IMR-90 (cell line): Measurements from ENCODE around the gene INO80. TPM values are rescaled to one million over a fixed set of nuclear protein-coding genes. Genes with fewer than 3 reads are reported as not detected.

ENCODE experiments used
- ATAC-seq: fragments of 200-7000 bp; cut with Tn5 transposase; 2 replicates; pipeline ENCODE4 v1.9.1; 2020; ENCODE audit warnings: low read depth, mild to moderate bottlenecking, moderate library complexity
- BruUV-seq: library from RNA; stranded (reverse); fragments of 400-500 nt; replicated peaks from 2 replicates; lab custom pipeline; 2021; lab: Mats Ljungman, UMichigan
- CTCF ChIA-PET: fragments of 300-600 bp; formaldehyde crosslinking; extraction: SDS; loops from one replicate; lab custom pipeline; 2021; ENCODE audit warnings: antibody characterized with exemption; lab: Yijun Ruan, JAX
- POLR2A ChIA-PET: fragments of 300-600 bp; sonication (Branson Sonifier 250); formaldehyde crosslinking; loops from one replicate; lab custom pipeline; 2022; ENCODE audit warnings: antibody characterized with exemption; ENCODE audit not compliant: unreplicated experiment; lab: Charles Lee
- DNase-seq: peaks from one replicate; pipeline ENCODE4 v3.0.0; 2013
- H2AFZ ChIP-seq: replicated peaks from 2 replicates; pipeline ENCODE3; 2013; ENCODE audit warnings: low read length, mild to moderate bottlenecking; ENCODE audit not compliant: poor library complexity
- H2AK5ac ChIP-seq: 2 replicates; pipeline ENCODE4 v1.6.1; 2013; ENCODE audit warnings: low read depth, low read length, inconsistent platforms
- H2AK9ac ChIP-seq: replicated peaks from 2 replicates; pipeline ENCODE3; 2013; ENCODE audit warnings: mild to moderate bottlenecking, low read depth, low read length, moderate library complexity; ENCODE audit not compliant: poor library complexity
- H2BK120ac ChIP-seq: 2 replicates; pipeline ENCODE4 v1.6.1; 2013; ENCODE audit warnings: low read depth, low read length, inconsistent platforms
- H2BK15ac ChIP-seq: 3 replicates; pipeline ENCODE4 v1.6.1; 2013; ENCODE audit warnings: low read depth, low read length, inconsistent platforms
- H2BK20ac ChIP-seq: 2 replicates; pipeline ENCODE4 v1.6.1; 2013; ENCODE audit warnings: low read depth, mild to moderate bottlenecking, inconsistent platforms, low read length, moderate library complexity
- H2BK5ac ChIP-seq: 2 replicates; pipeline ENCODE4 v1.6.1; 2013; ENCODE audit warnings: mild to moderate bottlenecking, low read depth, low read length, inconsistent platforms; ENCODE audit not compliant: poor library complexity, severe bottlenecking
- H3K14ac ChIP-seq: replicated peaks from 2 replicates; pipeline ENCODE4 v1.6.1; 2013; ENCODE audit warnings: low read depth, low read length, inconsistent platforms
- H3K18ac ChIP-seq: 2 replicates; pipeline ENCODE4 v1.6.1; 2013; ENCODE audit warnings: low read depth, low read length, control low read depth
- H3K23ac ChIP-seq: 2 replicates; pipeline ENCODE4 v1.6.1; 2013; ENCODE audit warnings: low read depth, low read length, inconsistent platforms
- H3K27ac ChIP-seq: 2 replicates; pipeline ENCODE4 v1.5.1; 2013; ENCODE audit warnings: mild to moderate bottlenecking, control low read depth, low read length; ENCODE audit not compliant: insufficient read depth
- H3K27me3 ChIP-seq: 2 replicates; pipeline ENCODE4 v1.6.1; 2013; ENCODE audit warnings: low read length; ENCODE audit not compliant: control insufficient read depth, insufficient read depth
- H3K36me3 ChIP-seq: 2 replicates; pipeline ENCODE4 v1.6.1; 2013; ENCODE audit warnings: low read length, mixed read lengths; ENCODE audit not compliant: control insufficient read depth, insufficient read depth
- H3K4ac ChIP-seq: 2 replicates; pipeline ENCODE4 v1.6.1; 2013; ENCODE audit warnings: low read depth, low read length, inconsistent platforms
- H3K4me1 ChIP-seq: 2 replicates; pipeline ENCODE4 v1.6.1; 2013; ENCODE audit warnings: low read length, mixed read lengths; ENCODE audit not compliant: control insufficient read depth, insufficient read depth
- H3K4me2 ChIP-seq: 2 replicates; pipeline ENCODE4 v1.6.1; 2013; ENCODE audit warnings: low read depth, mild to moderate bottlenecking, control low read depth, low read length, moderate library complexity
- H3K4me3 ChIP-seq: 2 replicates; pipeline ENCODE4 v1.5.1; 2013; ENCODE audit warnings: low read depth, mild to moderate bottlenecking, control low read depth, low read length, moderate library complexity; ENCODE audit not compliant: insufficient read depth
- H3K56ac ChIP-seq: 2 replicates; pipeline ENCODE4 v1.6.1; 2013; ENCODE audit warnings: low read length, inconsistent platforms; ENCODE audit not compliant: insufficient read depth; ENCODE audit errors: extremely low read depth
- H3K79me1 ChIP-seq, 2 experiments: 2 replicates each; pipeline ENCODE4 v1.6.1; 2013; ENCODE audit warnings: low read length in 2 of 2, inconsistent platforms in 1 of 2, low read depth in 1 of 2
- H3K9ac ChIP-seq: 2 replicates; pipeline ENCODE4 v1.6.1; 2013; ENCODE audit warnings: low read depth, low read length, control low read depth
- H3K9me1 ChIP-seq: 2 replicates; pipeline ENCODE4 v1.6.1; 2013; ENCODE audit warnings: low read length, inconsistent platforms; ENCODE audit not compliant: insufficient read depth
- H3K9me3 ChIP-seq: 2 replicates; pipeline ENCODE4 v1.6.1; 2013; ENCODE audit warnings: low read length; ENCODE audit not compliant: control insufficient read depth, insufficient read depth
- H4K20me1 ChIP-seq: 2 replicates; pipeline ENCODE4 v1.6.1; 2013; ENCODE audit warnings: low read length, inconsistent platforms; ENCODE audit not compliant: insufficient read depth
- H4K5ac ChIP-seq: 2 replicates; pipeline ENCODE4 v1.6.1; 2013; ENCODE audit warnings: mild to moderate bottlenecking, low read depth, low read length, control low read depth
- H4K8ac ChIP-seq, 2 experiments: 2 replicates each; pipeline ENCODE4 v1.6.1; 2013; ENCODE audit warnings: low read depth in 2 of 2, low read length in 2 of 2, control low read depth in 1 of 2, inconsistent platforms in 1 of 2
- H4K91ac ChIP-seq: 2 replicates; pipeline ENCODE4 v1.6.1; 2013; ENCODE audit warnings: low read depth, low read length, inconsistent platforms; ENCODE audit not compliant: insufficient read depth
- FOS ChIP-seq: fragments of 150-350 bp; IDR thresholded peaks from 2 replicates; pipeline ENCODE4 v1.6.1; 2016; ENCODE audit warnings: low read depth, low read length
- POLR2A ChIP-seq: IDR thresholded peaks from 2 replicates; pipeline ENCODE4 v1.6.1; 2012; ENCODE audit warnings: mild to moderate bottlenecking, low read depth, low read length
- WGBS, 2 experiments: methylation state at CpG; one replicate each; pipeline versions ENCODE4 v1.1.5 to v1.1.7; 2013; ENCODE audit warnings: missing lambda C conversion rate in 2 of 2; ENCODE audit not compliant: insufficient read length in 1 of 2; ENCODE audit errors: extremely low coverage in 2 of 2; 5-methylcytosine and 5-hydroxymethylcytosine counted together
- dilution Hi-C: fragments of 300-500 bp; cut with HindIII; formaldehyde crosslinking; loops from one replicate; pipeline ENCODE4 v1.14.3; 2018; ENCODE audit warnings: low sequenced_read_pairs; ENCODE audit not compliant: unreplicated experiment
- in situ Hi-C: fragments of 300-500 bp; cut with MboI; formaldehyde crosslinking; loops from 3 replicates; pipeline ENCODE4 v1.14.3; 2019; ENCODE audit warnings: low sequenced_read_pairs, inconsistent platforms, mixed read lengths
- intact Hi-C: fragments of 100-400 bp; cut with micrococcal nuclease; formaldehyde crosslinking; loops from 2 replicates; pipeline ENCODE4 v1.10.0; 2022
- polyA plus RNA-seq, 3 experiments: library from polyadenylated mRNA; depleted of rRNA; stranded (reverse); fragments of >200 nt; gene quantifications; 2 replicates each; pipeline ENCODE4 v1.2.3, GENCODE V29; 2012; ENCODE audit warnings: low replicate concordance in 1 of 3
- total RNA-seq: library from RNA; depleted of rRNA; stranded (reverse); fragments of >200 nt; gene quantifications from 2 replicates; pipeline ENCODE4 v1.2.3, GENCODE V29; 2012
- TF ChIP-seq, protein P1 (sequence below): conservative IDR thresholded peaks from 2 replicates; pipeline ENCODE4 v1.5.1; 2012; ENCODE audit warnings: mild to moderate bottlenecking, low read depth, low read length, improper control_type of control experiment

Gene INO80
- total and polyA plus RNA-seq, 2 of the 4 experiments (the other 2 are of a cell fraction), result 6.0 to 13.3 TPM

- Histone ChIP-seq H3K4me1 (0 out of 2 replicates have a peak, but pooled peaks cover 2% of the 10 kb centered on the region), H3K18ac (no peak overlapping the region), H2BK5ac (no peak overlapping the region), H4K20me1 (no peaks in the 10 kb centered on the region), H2AFZ (no peak overlapping the region), H3K9me1 (no peaks in the 10 kb centered on the region), H3K9me3 (no peaks in the 10 kb centered on the region), H4K5ac (no peak overlapping the region), H2BK15ac (no peak overlapping the region), H2AK9ac (no peak overlapping the region), H3K27me3 (no peaks in the 10 kb centered on the region), H3K56ac (no peak overlapping the region), H4K8ac (no peak overlapping the region), H3K14ac (no peak overlapping the region), H3K4me2 (no peak overlapping the region), H4K91ac (no peak overlapping the region), H3K23ac (no peak overlapping the region), H3K27ac (no peak overlapping the region), H3K36me3 (peaks cover 27% of the 10 kb centered on the region), H3K4ac (no peak overlapping the region), H3K9ac (no peak overlapping the region), H3K4me3 (no peak overlapping the region), H2BK20ac (no peak overlapping the region), H2BK120ac (no peak overlapping the region), H3K79me1 (peaks cover 6 to 9% of the 10 kb centered on the region in 2 experiments; a peak in 2 of 4 replicates), H2AK5ac (no peak overlapping the region)
- DNase-seq (no peak), ATAC-seq (no peak)
- in situ Hi-C loops (no loop called here), dilution Hi-C loops (no loop called here), intact Hi-C loops (no loop called here)
- BruUV-seq, result no TSS peak
- ChIA-PET CTCF (interaction anchor here (0.9 kb wide), 1 partner anchor 14 kb away, joined by 3 read pairs; no protein-coding TSS in a partner anchor), POLR2A (interaction anchor here (0.6 kb wide), 1 partner anchor 23 kb away, joined by 3 read pairs; no protein-coding TSS in a partner anchor)
- no peak for TF ChIP-seq FOS
- TF ChIP-seq POLR2A, result no peak
- TF ChIP-seq, protein P1, sequence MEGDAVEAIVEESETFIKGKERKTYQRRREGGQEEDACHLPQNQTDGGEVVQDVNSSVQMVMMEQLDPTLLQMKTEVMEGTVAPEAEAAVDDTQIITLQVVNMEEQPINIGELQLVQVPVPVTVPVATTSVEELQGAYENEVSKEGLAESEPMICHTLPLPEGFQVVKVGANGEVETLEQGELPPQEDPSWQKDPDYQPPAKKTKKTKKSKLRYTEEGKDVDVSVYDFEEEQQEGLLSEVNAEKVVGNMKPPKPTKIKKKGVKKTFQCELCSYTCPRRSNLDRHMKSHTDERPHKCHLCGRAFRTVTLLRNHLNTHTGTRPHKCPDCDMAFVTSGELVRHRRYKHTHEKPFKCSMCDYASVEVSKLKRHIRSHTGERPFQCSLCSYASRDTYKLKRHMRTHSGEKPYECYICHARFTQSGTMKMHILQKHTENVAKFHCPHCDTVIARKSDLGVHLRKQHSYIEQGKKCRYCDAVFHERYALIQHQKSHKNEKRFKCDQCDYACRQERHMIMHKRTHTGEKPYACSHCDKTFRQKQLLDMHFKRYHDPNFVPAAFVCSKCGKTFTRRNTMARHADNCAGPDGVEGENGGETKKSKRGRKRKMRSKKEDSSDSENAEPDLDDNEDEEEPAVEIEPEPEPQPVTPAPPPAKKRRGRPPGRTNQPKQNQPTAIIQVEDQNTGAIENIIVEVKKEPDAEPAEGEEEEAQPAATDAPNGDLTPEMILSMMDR, result no peak
- no CpG with 5 or more reads among the region's 1 CpG for whole genome bisulfite sequencing, 2 experiments
Measured at GRCh38 chr15:41048852-41049251, 67.2 kb downstream of the INO80 start.
